ENCODE results near the gene CCDC167.

The CCDC167 gene

GRCh38 chr6:37486121-37486839 is 13.4 kb downstream of the CCDC167 start:
- DNase-seq = no peak

GRCh38 chr6:37485291-37485702 is 14.4 kb downstream of the CCDC167 start:
- DNase-seq = no peak

DNA sequence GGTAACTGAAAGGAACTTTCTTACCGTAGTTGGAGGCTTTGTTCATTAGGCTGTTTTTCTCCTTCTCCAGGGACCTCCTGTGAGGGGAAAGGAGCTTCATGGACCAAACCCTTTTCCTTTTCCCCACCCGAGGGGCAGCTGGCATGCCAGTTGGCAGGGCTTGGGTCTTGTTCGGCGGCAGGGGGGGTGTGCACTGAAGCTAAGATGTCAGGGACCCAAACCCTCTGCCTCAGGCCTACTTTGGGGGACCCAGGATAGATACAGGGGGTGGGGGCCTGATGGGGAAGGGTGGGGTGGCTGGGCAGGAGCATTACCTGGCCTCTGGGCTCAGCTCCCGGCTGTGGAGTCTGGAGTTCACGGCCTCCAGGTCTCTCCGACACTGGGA is 14.9 kb downstream of the CCDC167 start:
- no peak for DNase-seq

- DNase-seq = peak; percentile 44
Measured at GRCh38 chr6:37483917-37484785, 15.5 kb downstream of the CCDC167 start.

- DNase-seq = no peak
Measured at GRCh38 chr6:37483252-37483901, 16.3 kb downstream of the CCDC167 start.

GRCh38 chr6:37482606-37483251 is 17.0 kb downstream of the CCDC167 start:
- DNase-seq = no peak

GRCh38 chr6:37481711-37482605 is 17.7 kb downstream of the CCDC167 start:
- DNase-seq = no peak

DNA sequence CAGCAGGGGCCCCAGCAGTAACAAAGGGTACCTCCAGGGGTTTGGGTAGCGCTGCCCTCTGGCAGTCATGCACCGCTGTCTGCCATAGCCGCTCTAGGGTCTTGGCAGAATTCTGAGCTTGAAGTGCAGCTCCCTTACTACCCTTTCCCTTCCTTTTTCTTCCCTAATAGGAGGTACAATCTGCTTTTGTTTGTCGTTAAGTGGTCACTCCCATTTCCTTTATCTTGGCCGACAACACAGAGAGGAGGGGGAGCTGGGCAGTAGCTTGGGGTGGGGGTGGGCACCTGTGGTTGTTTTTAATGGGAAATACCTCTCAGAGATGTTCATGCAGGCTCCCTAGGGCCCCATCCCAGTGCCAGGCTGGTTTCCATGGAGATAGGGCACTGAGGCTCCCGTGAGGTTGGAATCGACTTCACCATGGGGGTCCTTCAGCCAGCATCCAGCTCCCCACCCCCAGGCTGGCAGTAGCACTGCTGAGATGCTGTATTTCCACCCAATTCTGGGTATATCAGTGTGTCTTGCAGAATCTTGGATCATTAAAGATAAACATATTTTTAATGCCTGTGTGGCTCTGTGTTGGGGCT is 18.6 kb downstream of the CCDC167 start:
- DNase-seq = no peak

DNA sequence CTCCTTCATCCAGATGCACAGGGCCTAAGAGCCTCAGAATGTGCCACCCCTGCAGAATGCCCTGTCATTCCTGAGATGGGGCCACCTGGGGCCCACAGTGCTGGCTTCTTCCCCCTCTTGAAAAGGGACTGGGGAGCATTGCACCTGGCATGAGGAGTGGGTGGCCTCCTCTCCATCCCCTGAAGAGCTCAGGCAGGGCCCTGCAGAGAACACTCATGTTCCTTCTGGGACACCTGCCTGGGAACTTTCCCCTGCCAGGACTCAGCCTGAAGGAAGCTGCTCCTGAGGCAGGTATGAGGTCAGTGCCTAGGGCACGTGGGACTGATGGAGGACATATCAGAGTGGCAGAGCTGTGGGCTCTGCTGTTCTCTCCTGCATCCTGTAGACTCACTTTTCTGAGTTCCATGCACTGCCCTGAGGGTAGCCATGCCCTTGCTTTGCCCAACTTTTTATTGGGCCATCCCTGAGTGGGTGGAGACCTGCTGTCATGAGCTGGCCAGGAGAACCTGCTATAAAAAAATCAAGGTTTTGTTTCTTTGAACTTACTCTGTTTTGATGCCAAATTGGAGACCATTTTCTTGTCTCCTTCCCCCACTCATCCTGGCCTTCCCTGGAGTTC is 19.5 kb downstream of the CCDC167 start:
- DNase-seq = no peak

- DNase-seq = no peak
Measured at GRCh38 chr6:37479266-37479854, 20.3 kb downstream of the CCDC167 start.

DNA sequence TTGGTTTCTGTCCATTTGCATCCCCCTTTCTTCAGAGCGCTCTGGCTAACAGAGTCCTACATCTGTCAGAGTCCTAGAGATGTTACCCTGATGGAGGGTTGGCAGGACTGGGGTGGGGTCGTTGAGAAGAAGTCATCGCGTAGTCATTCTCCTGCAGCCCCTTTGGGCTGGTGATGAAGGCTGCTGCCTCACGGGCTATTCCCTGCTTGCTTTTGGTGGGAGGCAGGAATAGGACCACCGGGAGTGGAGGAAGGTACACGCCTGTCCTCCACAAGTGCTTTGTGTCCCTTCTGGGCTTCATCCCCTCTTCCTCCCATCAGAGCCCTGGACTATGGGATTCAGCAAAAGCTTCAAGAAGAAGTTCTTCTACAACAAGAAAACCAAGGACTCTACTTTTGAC is 20.9 kb downstream of the CCDC167 start:
- no peak for DNase-seq

GRCh38 chr6:37477656-37478435 is 21.8 kb downstream of the CCDC167 start:
- DNase-seq = no peak

GRCh38 chr6:37477191-37477590 is 22.5 kb downstream of the CCDC167 start:
- no peak for DNase-seq

- no peak for DNase-seq
Measured at GRCh38 chr6:37474316-37474715, 25.4 kb downstream of the CCDC167 start.

DNA sequence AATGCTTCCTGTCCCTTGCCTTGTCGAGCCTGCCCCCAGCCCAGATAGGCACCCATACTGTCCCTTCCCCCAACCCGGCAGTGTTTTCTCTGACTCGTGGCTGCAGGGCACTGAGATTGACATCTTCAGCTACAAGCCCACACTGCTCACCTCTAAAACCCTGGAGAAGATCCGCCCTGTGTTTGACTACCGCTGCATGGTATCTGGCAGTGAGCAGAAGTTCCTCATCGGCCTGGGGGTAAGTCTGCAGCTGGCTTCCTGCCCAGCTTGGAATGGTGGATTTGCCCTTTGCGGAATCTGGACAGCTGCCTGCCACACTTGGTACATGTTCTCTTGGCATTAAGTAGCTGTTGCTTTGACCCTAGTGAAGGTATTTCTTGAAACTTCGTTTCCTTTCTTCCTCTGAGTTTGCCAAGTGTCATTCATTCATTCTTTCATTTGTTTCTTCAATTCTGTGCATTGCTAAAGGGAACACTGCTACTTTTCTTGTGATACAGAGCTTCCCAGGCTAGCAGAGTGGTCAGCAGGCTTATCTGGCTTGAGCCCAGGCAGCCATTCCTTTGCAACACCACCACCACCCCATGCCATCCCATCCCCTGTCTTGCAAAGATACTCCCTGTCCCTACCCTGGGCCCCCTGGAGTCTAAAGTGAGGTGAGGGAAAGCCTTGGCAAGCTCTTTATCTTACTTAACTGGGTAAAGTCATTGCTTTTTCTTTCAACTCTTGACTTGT is 26.2 kb downstream of the CCDC167 start:
- DNase-seq = peak; percentile 27

GRCh38 chr6:37467718-37468117 is 32.0 kb downstream of the CCDC167 start:
- no peak for DNase-seq

DNA sequence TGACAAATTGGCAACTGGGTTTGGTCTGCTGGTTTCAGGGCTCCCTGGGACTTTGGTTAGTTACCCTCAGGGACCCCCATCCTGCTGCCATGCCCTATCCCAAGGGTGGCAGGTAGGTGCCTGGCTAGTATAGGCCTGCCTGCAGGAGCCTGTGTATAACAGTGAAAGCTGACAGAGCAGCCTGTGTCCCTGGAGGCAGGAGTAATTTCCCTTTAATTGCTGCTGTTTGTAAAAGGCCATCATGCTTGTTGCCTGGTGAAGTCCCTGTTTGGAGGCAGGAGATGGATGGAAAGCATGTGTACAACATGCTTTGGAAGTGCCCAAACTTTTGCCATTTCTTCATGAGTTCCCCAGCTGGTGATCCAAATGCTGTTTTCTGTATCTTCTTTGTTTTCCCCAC is 36.6 kb downstream of the CCDC167 start:
- DNase-seq = no peak

DNA sequence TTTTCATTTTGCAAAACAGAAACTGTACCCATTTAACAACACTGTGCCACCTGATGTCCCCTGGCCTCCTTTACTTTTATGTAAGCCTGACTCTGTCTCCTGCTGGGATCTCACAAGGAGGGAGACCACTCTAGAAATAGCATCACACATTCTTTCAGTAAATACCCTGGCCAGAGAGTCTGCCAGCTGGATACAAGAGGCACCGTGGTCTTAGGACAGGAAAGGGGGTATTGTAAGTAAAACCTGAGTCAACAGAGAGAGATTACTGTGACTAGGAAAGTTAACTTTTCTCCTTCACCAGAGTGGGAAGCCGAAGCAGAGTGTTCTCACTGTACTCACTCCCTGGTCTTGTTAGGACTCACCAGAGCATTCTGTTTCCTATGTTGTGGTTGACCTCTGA is 38.9 kb downstream of the CCDC167 start:
- no peak for DNase-seq
